Stimulated activated CD4-positive, alpha-beta T cell treated with anti-CD3 and anti-CD28 coated beads, Interleukin-4, amount 100 ng/mL, for 24 hours (primary cell): Measurements from ENCODE around the gene ZC3H14.

Experiments
- DNase-seq: peaks from one replicate; pipeline ENCODE4 v3.0.0-alpha.2; 2020

Gene ZC3H14

DNA sequence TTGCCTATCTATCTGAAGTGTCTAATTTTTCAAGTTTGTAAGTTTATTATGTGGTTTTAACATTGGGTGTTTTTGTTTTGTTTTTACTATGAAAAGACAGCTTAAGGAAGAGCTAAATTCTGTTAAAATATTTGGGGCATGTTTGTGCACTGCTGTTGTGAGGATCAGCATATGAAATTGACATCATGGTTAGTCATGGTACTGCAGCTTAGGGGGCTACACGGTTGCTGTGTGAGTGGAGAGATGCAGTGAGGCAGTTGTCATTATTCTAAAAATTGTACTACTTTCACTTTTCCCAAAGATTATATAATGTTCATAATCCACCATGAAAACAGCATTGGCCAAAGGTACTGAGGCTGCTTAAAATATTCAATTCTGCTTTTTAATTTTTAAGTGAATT, 49.0 kb downstream of the ZC3H14 start:
- DNase-seq: no peak

DNA sequence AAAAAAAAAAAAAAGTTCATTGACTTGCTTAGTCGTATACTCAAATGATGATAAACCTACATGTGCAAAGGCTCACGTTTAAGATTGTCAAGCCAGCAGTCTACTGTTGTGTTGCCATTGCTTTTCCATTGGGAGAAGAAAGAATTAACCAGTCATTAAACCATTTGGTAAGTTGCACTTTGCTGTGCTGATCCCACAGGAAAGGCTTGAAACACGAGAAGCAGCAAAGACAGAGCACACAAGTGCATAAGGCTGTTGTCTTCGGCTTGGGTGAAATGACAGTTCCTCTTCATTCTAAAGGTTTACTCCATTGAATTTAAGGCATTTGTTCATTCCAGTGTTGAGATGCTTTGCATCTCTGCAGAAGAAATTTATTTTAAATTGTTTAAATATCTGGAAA, 50.1 kb downstream of the ZC3H14 start:
- DNase-seq: no peak

GRCh38 chr14:88613552-88614010, 50.7 kb downstream of the ZC3H14 start:
- DNase-seq: no peak

GRCh38 chr14:88614218-88614907, 51.5 kb downstream of the ZC3H14 start:
- DNase-seq: no peak

DNA sequence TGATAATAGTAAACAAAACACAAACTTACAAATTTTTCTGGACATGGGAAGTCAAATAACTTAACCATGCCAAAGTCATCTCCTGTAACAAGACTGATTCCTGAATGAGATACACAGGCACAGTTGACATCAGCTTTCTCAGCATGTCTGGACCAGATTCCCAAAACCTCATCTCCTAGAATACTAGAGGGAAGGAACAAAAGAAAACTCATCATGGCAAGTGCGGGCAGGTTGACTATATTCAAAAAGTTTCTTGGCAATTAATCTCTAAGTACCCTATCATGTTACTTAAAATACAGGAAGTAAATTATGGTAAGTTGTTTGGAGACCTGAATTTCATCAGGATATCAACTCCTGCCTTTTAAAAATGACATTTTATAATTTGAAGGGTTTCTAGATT, 53.9 kb downstream of the ZC3H14 start:
- no peak for DNase-seq

GRCh38 chr14:88617479-88617878, 54.6 kb downstream of the ZC3H14 start:
- no peak for DNase-seq

- DNase-seq: no peak
Observed at GRCh38 chr14:88618476-88618875, 55.6 kb downstream of the ZC3H14 start.

DNA sequence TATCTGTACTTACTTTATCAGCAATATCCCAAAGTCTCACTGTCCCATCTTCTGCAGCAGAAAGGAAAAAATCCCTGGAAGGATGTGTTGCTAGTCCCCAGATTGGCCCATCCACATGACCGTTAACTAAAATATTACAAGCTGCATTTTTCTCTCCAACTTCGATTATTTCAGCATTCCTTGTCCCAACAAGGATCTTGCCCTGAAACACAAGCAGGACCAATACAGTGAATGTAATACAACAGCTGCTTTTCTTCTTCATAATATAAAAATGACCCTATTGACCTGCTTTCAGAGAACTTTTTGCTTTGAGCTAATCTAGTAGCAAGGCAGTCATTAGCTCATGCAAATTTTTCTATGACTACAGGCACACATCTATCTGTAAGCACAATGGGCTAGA, 58.3 kb downstream of the ZC3H14 start:
- no peak for DNase-seq

GRCh38 chr14:88625671-88626070, 62.8 kb downstream of the ZC3H14 start:
- DNase-seq: no peak

DNA sequence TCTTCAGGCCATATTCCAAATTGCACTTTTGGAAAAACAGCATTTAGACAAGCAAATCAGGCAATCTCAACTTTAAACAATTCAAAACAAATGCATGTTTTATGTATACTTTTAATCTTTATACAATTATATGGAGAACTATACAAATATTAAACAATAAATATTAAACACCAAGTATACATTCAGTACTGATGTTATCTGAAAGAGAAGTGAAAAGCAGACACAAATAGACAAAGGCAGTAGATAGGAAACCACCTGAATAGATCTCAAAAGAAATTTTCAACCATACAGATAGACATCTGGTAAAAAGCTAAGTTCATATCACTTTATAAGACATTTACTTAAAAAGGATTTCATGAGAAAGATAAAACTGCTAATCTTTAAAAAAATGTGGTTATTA, 65.2 kb downstream of the ZC3H14 start:
- DNase-seq: no peak

- no peak for DNase-seq
Observed at GRCh38 chr14:88628462-88628861, 65.6 kb downstream of the ZC3H14 start.

GRCh38 chr14:88630565-88630964, 67.7 kb downstream of the ZC3H14 start:
- DNase-seq: no peak

DNA sequence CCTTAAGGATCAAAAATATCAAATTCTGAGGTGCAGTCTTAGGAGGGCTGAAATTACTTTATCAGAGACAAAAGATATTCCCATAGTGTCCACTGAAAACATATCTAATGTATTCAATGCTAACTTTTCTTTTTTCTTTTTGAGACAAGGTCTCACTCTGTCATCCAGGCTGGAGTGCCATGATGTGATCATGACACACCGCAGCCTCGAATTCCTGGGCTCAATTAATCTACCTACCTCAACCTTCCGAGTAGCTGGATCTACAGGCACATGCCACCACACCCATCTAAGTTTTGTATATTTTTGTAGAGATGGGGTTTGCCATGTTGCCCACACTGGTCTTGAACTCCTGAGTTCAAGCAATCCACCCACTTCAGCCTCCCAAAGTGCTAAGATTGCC, 68.3 kb downstream of the ZC3H14 start:
- no peak for DNase-seq

GRCh38 chr14:88632512-88632911, 69.7 kb downstream of the ZC3H14 start:
- no peak for DNase-seq

DNA sequence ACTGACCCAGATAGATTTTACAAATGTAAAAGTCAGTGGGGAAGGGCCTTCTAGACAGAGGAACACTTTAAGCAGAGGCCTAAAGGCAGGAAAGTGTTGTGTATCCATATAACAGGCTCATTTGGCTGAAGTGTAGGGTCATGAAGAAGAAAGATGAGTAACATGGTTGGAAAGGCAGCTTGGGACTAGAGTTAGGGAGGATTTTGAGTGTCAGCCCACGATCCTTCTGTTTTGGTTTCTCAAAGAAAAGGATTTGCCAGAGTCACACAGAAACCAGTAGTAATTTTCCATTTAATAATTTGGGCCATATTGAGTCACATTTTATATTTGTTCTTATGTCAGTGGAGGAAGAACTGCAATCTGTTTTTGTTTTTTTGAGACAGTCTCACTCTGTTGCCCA, 76.4 kb downstream of the ZC3H14 start:
- DNase-seq: no peak

- DNase-seq: no peak
Observed at GRCh38 chr14:88660056-88660455, 97.2 kb downstream of the ZC3H14 start.

GRCh38 chr14:88667555-88668273, 104.9 kb downstream of the ZC3H14 start:
- peak; percentile 50 for DNase-seq

DNA sequence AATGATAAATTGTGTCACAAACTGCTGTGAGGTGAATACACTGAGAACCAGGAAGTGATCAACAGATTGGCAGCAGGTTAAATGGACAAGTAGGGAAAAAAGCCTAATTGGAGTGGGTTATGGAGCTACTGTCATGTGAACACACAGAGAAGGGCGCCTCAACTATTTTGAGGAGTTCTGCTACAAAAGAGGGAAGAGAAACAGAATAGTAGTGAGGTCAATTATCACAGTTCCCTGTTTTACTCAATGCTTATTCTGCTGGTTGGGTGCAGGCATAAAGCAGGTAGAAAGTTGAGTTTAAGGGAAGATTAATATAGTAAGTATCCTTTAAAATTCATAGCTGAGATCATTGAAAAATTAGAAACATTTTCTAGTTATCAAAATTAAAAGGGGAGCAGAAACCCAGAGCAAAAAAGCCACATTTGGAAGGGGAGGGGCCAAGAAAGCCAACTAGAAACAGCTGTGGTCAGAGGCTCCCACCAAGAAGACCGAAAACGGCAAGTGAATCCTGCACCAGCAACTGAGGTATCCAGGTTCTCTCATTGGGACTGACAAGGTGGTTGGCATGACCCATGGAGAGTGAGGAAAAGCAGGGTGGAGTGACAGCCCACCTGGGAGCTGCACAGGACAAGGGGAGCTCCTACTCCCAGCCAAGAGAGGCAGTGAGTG, 105.7 kb downstream of the ZC3H14 start:
- DNase-seq: no peak

DNA sequence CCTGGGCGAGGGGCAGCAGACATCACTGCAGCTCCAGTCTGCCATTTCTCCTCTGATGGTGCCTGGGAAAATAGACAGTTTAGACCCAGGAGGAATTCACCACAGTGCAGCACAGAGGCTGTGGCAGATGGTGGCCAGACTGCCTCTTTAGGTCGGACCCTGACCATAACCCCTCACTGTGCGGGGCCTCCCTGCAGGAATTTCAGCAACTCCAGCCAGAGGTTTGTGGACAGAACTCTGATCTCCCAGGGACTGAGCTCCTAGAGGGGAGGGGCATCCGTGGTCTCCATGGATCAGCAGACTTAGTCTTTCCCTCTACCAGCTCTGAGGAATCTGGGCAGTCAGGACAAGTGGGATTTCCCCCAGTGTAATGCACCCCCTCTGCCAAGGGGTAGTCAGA, 106.5 kb downstream of the ZC3H14 start:
- no peak for DNase-seq
